IMR-90 (cell line): Measurements from ENCODE around the gene PSAPL1.

Source experiments
- POLR2A ChIP-seq: IDR thresholded peaks from 2 replicates; pipeline ENCODE4 v1.6.1; 2012; ENCODE audit warnings: mild to moderate bottlenecking, low read depth, low read length
- USF2 ChIP-seq: fragments of 150-350 bp; IDR thresholded peaks from 2 replicates; pipeline ENCODE4 v1.6.1; 2017; ENCODE audit warnings: mild to moderate bottlenecking, antibody characterized with exemption, low read length, low read depth
- TF ChIP-seq, protein P1 (sequence below): conservative IDR thresholded peaks from 2 replicates; pipeline ENCODE4 v1.5.1; 2012; ENCODE audit warnings: mild to moderate bottlenecking, low read depth, low read length, improper control_type of control experiment

- TF ChIP-seq USF2 (no peak), POLR2A (no peak)
- TF ChIP-seq, protein P1, sequence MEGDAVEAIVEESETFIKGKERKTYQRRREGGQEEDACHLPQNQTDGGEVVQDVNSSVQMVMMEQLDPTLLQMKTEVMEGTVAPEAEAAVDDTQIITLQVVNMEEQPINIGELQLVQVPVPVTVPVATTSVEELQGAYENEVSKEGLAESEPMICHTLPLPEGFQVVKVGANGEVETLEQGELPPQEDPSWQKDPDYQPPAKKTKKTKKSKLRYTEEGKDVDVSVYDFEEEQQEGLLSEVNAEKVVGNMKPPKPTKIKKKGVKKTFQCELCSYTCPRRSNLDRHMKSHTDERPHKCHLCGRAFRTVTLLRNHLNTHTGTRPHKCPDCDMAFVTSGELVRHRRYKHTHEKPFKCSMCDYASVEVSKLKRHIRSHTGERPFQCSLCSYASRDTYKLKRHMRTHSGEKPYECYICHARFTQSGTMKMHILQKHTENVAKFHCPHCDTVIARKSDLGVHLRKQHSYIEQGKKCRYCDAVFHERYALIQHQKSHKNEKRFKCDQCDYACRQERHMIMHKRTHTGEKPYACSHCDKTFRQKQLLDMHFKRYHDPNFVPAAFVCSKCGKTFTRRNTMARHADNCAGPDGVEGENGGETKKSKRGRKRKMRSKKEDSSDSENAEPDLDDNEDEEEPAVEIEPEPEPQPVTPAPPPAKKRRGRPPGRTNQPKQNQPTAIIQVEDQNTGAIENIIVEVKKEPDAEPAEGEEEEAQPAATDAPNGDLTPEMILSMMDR: no peak
Observed at GRCh38 chr4:7420661-7421040, 14.1 kb downstream of the PSAPL1 start.
